Measurements from ENCODE around the gene CLSTN2.

DNA sequence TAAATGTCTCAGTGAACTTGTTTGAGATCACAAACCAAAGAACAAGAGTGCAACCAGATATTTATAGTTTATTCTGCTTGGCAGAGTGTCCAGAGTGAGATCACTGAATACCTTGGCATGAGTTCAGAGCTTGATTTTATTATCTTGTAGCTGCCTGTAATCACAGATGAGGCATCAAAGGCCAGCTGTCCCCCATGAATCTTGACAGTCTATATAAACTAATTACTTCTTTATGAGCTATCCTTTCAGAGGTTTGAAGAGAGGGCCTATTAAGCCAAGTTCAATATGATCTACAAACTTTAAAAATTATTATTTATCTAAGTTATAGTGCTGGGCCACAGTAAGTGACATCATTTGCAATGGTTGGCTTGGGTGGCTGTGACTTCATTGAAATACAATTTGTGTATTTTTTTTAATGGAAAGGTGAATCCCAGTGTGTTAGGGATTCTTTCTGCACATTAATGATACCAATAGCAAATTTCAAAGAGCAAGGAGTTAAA is 251.5 kb downstream of the CLSTN2 start:
- TF ChIP-seq ZNF214 (tag by site-specific recombination; IDR thresholded peaks at IDR 0.05; ENCODE audit: borderline replicate concordance): no peak
- TF ChIP-seq, protein P1, sequence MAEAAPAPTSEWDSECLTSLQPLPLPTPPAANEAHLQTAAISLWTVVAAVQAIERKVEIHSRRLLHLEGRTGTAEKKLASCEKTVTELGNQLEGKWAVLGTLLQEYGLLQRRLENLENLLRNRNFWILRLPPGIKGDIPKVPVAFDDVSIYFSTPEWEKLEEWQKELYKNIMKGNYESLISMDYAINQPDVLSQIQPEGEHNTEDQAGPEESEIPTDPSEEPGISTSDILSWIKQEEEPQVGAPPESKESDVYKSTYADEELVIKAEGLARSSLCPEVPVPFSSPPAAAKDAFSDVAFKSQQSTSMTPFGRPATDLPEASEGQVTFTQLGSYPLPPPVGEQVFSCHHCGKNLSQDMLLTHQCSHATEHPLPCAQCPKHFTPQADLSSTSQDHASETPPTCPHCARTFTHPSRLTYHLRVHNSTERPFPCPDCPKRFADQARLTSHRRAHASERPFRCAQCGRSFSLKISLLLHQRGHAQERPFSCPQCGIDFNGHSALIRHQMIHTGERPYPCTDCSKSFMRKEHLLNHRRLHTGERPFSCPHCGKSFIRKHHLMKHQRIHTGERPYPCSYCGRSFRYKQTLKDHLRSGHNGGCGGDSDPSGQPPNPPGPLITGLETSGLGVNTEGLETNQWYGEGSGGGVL (tag by site-specific recombination; IDR thresholded peaks at IDR 0.05): 0 out of 2 replicates have a peak, but pooled peaks have one; percentile 31
- no peak for TF ChIP-seq ZNF426 (tag by site-specific recombination; IDR thresholded peaks at IDR 0.05)

All from HEK293 (cell line).